H1 (cell line): ENCODE data around the gene PELI2. TPM values are rescaled to one million over a fixed set of nuclear protein-coding genes. Genes with fewer than 3 reads are reported as not detected.

ENCODE experiments used
- CTCF ChIA-PET: fragments of 300-600 bp; sonication (Branson Sonifier 250); formaldehyde crosslinking; loops from one replicate; lab custom pipeline; 2021; ENCODE audit not compliant: partially characterized antibody; lab: Charles Lee
- POLR2A ChIA-PET: fragments of 300-600 bp; sonication (Branson Sonifier 250); formaldehyde crosslinking; loops from one replicate; lab custom pipeline; 2021; ENCODE audit warnings: inconsistent platforms; ENCODE audit not compliant: partially characterized antibody; lab: Charles Lee
- DNase-seq, 2 experiments: peaks; one replicate each; pipeline versions ENCODE4 v3.0.0 to v3.0.0-alpha.2; 2010 to 2022; ENCODE audit warnings: low spot score in 2 of 2, low read depth in 1 of 2, mixed read lengths in 1 of 2
- FAIRE-seq: peaks from 2 replicates; lab custom pipeline; 2011; peaks lifted over from hg19 to GRCh38; lab: Jason Lieb, UNC
- H2AFZ ChIP-seq: 2 replicates; pipeline ENCODE4 v1.8.1; 2012; ENCODE audit warnings: low read length, inconsistent platforms
- H2AK5ac ChIP-seq: 2 replicates; pipeline ENCODE4 v1.6.1; 2013; ENCODE audit warnings: low read depth, low read length
- H2BK120ac ChIP-seq: replicated peaks from 2 replicates; pipeline ENCODE3; 2013; ENCODE audit warnings: low read depth, low read length, inconsistent platforms
- H2BK12ac ChIP-seq: 2 replicates; pipeline ENCODE4 v1.6.1; 2013; ENCODE audit warnings: low read depth, low read length
- H2BK15ac ChIP-seq: 2 replicates; pipeline ENCODE4 v1.6.1; 2013; ENCODE audit warnings: low read length
- H2BK20ac ChIP-seq: 2 replicates; pipeline ENCODE4 v1.6.1; 2013; ENCODE audit warnings: low read length
- H2BK5ac ChIP-seq: 2 replicates; pipeline ENCODE4 v1.6.1; 2013; ENCODE audit warnings: low read depth, low read length
- H3K14ac ChIP-seq: 2 replicates; pipeline ENCODE4 v1.6.1; 2013; ENCODE audit warnings: inconsistent platforms; ENCODE audit not compliant: insufficient read length
- H3K18ac ChIP-seq: 2 replicates; pipeline ENCODE4 v1.6.1; 2013; ENCODE audit warnings: low read length; ENCODE audit errors: extremely low read depth
- H3K23ac ChIP-seq: 2 replicates; pipeline ENCODE4 v1.6.1; 2013; ENCODE audit warnings: inconsistent platforms; ENCODE audit not compliant: insufficient read length
- H3K23me2 ChIP-seq: 2 replicates; pipeline ENCODE4 v1.6.1; 2013; ENCODE audit warnings: low read depth, low read length
- H3K27ac ChIP-seq: 2 replicates; pipeline ENCODE4 v1.6.1; 2011; ENCODE audit warnings: low read depth, low read length, inconsistent platforms
- H3K27me3 ChIP-seq, 4 experiments: replicated peaks in 1 of 4; 1 replicate in 1 of 4; 2 replicates in 3 of 4; pipeline versions ENCODE4 v1.6.1 to v1.8.1; 2011 to 2013; ENCODE audit warnings: low read length in 3 of 4, mild to moderate bottlenecking in 3 of 4, inconsistent platforms in 2 of 4, mixed read lengths in 2 of 4, moderate library complexity in 1 of 4; ENCODE audit not compliant: control insufficient read depth in 3 of 4, insufficient read depth in 3 of 4; ENCODE audit errors: extremely low read depth in 1 of 4
- H3K36me3 ChIP-seq, 4 experiments: 2 replicates each; pipeline versions ENCODE4 v1.6.1 to v1.8.1; 2011 to 2013; ENCODE audit warnings: mild to moderate bottlenecking in 4 of 4, low read length in 3 of 4, moderate library complexity in 2 of 4, control low read depth in 1 of 4, inconsistent platforms in 1 of 4; ENCODE audit not compliant: insufficient read depth in 4 of 4, control insufficient read depth in 2 of 4
- H3K4ac ChIP-seq: replicated peaks from 2 replicates; pipeline ENCODE3; 2013; ENCODE audit warnings: low read length, low read depth, mixed read lengths, inconsistent platforms; ENCODE audit not compliant: insufficient read length
- H3K4me1 ChIP-seq, 4 experiments: replicated peaks in 1 of 4; 1 replicate in 1 of 4; 2 replicates in 3 of 4; pipeline versions ENCODE4 v1.6.1 to v1.8.1; 2011 to 2013; ENCODE audit warnings: low read length in 3 of 4, inconsistent platforms in 2 of 4, mixed read lengths in 1 of 4; ENCODE audit not compliant: insufficient read depth in 4 of 4, control insufficient read depth in 3 of 4
- H3K4me2 ChIP-seq, 2 experiments: 2 replicates each; pipeline versions ENCODE4 v1.6.1 to v1.8.1; 2011 to 2013; ENCODE audit warnings: low read depth in 2 of 2, low read length in 2 of 2, control low read depth in 1 of 2, inconsistent platforms in 1 of 2, mild to moderate bottlenecking in 1 of 2; ENCODE audit not compliant: insufficient read depth in 1 of 2
- H3K4me3 ChIP-seq, 4 experiments: fragments of 200-600, 300-600 bp in 1 of 4; sonication (generic), shearing (Covaris generic), sonication (Bioruptor Twin) in 1 of 4; 2 replicates each; pipeline versions ENCODE4 v1.5.1 to v1.8.1; 2011 to 2016; ENCODE audit warnings: low read length in 4 of 4, low read depth in 3 of 4, control low read depth in 2 of 4, inconsistent platforms in 2 of 4, mild to moderate bottlenecking in 2 of 4, mixed read lengths in 1 of 4, moderate library complexity in 1 of 4; ENCODE audit not compliant: insufficient read depth in 2 of 4; ENCODE audit errors: extremely low read depth in 1 of 4
- H3K56ac ChIP-seq: replicated peaks from 2 replicates; pipeline ENCODE3; 2013; ENCODE audit warnings: low read depth, mild to moderate bottlenecking, mixed read lengths, low read length, inconsistent platforms; ENCODE audit not compliant: insufficient read length
- H3K79me1 ChIP-seq: 2 replicates; pipeline ENCODE4 v1.6.1; 2013; ENCODE audit warnings: low read depth, low read length, control low read depth
- H3K79me2 ChIP-seq, 2 experiments: 2 replicates each; pipeline versions ENCODE4 v1.6.1 to v1.8.1; 2012 to 2013; ENCODE audit warnings: low read length in 2 of 2, mild to moderate bottlenecking in 2 of 2, inconsistent platforms in 1 of 2; ENCODE audit not compliant: insufficient read depth in 2 of 2, control insufficient read depth in 1 of 2
- H3K9ac ChIP-seq, 4 experiments: replicated peaks in 1 of 4; 1 replicate in 1 of 4; 2 replicates in 3 of 4; pipeline versions ENCODE4 v1.6.1 to v1.8.1; 2011 to 2013; ENCODE audit warnings: low read depth in 3 of 4, low read length in 3 of 4, control low read depth in 2 of 4, mild to moderate bottlenecking in 2 of 4, moderate library complexity in 2 of 4, inconsistent platforms in 1 of 4; ENCODE audit errors: extremely low read depth in 1 of 4
- H3K9me3 ChIP-seq, 2 experiments: 2 replicates each; pipeline versions ENCODE4 v1.6.1 to v1.8.1; 2012 to 2013; ENCODE audit warnings: mild to moderate bottlenecking in 2 of 2, moderate library complexity in 2 of 2, control low read depth in 1 of 2, inconsistent platforms in 1 of 2, low read depth in 1 of 2, low read length in 1 of 2, mixed read lengths in 1 of 2; ENCODE audit not compliant: insufficient read depth in 2 of 2
- H4K20me1 ChIP-seq, 2 experiments: replicated peaks in 1 of 2; 2 replicates each; pipeline versions ENCODE3 to v1.8.1; 2011 to 2013; ENCODE audit warnings: inconsistent platforms in 2 of 2, low read length in 2 of 2, mild to moderate bottlenecking in 1 of 2; ENCODE audit not compliant: insufficient read depth in 2 of 2, control insufficient read depth in 1 of 2
- H4K5ac ChIP-seq: 2 replicates; pipeline ENCODE4 v1.6.1; 2013; ENCODE audit warnings: low read length, low read depth, mixed read lengths, inconsistent platforms; ENCODE audit not compliant: insufficient read length
- H4K8ac ChIP-seq: 2 replicates; pipeline ENCODE4 v1.8.0; 2013; ENCODE audit warnings: mild to moderate bottlenecking, moderate library complexity, low read length, inconsistent platforms; ENCODE audit not compliant: insufficient read depth; ENCODE audit errors: extremely low read depth
- H4K91ac ChIP-seq: replicated peaks from 2 replicates; pipeline ENCODE3; 2013; ENCODE audit warnings: low read length, mixed read lengths, inconsistent platforms; ENCODE audit not compliant: insufficient read length
- BACH1 ChIP-seq: IDR thresholded peaks from 2 replicates; pipeline ENCODE4 v1.6.1; 2012; ENCODE audit warnings: low read length, improper control_type of control experiment
- CHD2 ChIP-seq: IDR thresholded peaks from 2 replicates; pipeline ENCODE4 v1.6.1; 2012; ENCODE audit warnings: low read length, improper control_type of control experiment
- FOSL1 ChIP-seq: IDR thresholded peaks from 2 replicates; pipeline ENCODE4 v1.6.1; 2011; ENCODE audit warnings: mild to moderate bottlenecking, low read depth, low read length, moderate library complexity; ENCODE audit not compliant: insufficient read depth
- KDM1A ChIP-seq: fragments of 200-600, 300-600 bp; sonication (generic); IDR thresholded peaks from 2 replicates; pipeline ENCODE4 v1.7.1; 2016; ENCODE audit warnings: mild to moderate bottlenecking, low read length, borderline replicate concordance
- NANOG ChIP-seq: IDR thresholded peaks from 2 replicates; pipeline ENCODE4 v1.6.1; 2011; ENCODE audit warnings: low read length, low read depth, mild to moderate bottlenecking, inconsistent platforms; ENCODE audit not compliant: insufficient read depth, poor library complexity, severe bottlenecking
- PHF8 ChIP-seq: fragments of 200-600 bp; sonication (generic); conservative IDR thresholded peaks from 2 replicates; pipeline ENCODE4 v1.7.1; 2012; ENCODE audit warnings: low read depth, mild to moderate bottlenecking, inconsistent platforms, low read length, moderate library complexity
- SP2 ChIP-seq: IDR thresholded peaks from 2 replicates; pipeline ENCODE4 v1.6.1; 2012; ENCODE audit warnings: mild to moderate bottlenecking, low read length, inconsistent platforms
- SRF ChIP-seq: IDR thresholded peaks from 2 replicates; pipeline ENCODE4 v1.6.1; 2011; ENCODE audit warnings: mild to moderate bottlenecking, low read depth, low read length, moderate library complexity
- WGBS, 2 experiments: shearing (Covaris generic) in 1 of 2; methylation state at CpG; one replicate each; pipeline versions ENCODE4 v1.1.6 to v1.1.7; 2013 to 2015; ENCODE audit warnings: low lambda C conversion rate in 2 of 2, mixed read lengths in 2 of 2, inconsistent platforms in 1 of 2, low coverage in 1 of 2, missing lambda C conversion rate in 1 of 2; ENCODE audit not compliant: insufficient replicate concordance in 2 of 2, insufficient coverage in 1 of 2, insufficient read length in 1 of 2; ENCODE audit errors: extremely low coverage in 1 of 2, missing lambda C conversion rate in 1 of 2; 5-methylcytosine and 5-hydroxymethylcytosine counted together
- polyA plus RNA-seq, 7 experiments: library from polyadenylated mRNA; depleted of rRNA in 3 of 7; stranded (reverse) in 5 of 7; unstranded in 2 of 7; fragments of >200 nt in 5 of 7; fragments of 200-250 nt in 2 of 7; gene quantifications; 1 replicate in 5 of 7; 2 replicates in 1 of 7; 4 replicates in 1 of 7; pipeline versions ENCODE4 v1.2.1 to v1.2.3, GENCODE V29; 2011 to 2013; ENCODE audit warnings: missing spikeins in 2 of 7, mixed read lengths in 2 of 7
- total RNA-seq: library from RNA; stranded (reverse); fragmentation: NEBNext Ultra II Directional; extraction: Animal tissue kit (Norgen Biotek cat#: 25700); gene quantifications from 2 replicates; pipeline ENCODE4 v1.2.1, GENCODE V29; 2021

The PELI2 gene
- total and polyA plus RNA-seq, 2 of the 8 experiments (the other 6 are each of a cell fraction or from before 2014, with no cell fraction given), result 14.6 to 25.7 TPM

GRCh38 chr14:56199095-56199981 lies 81.1 kb downstream of the PELI2 start:
- H4K8ac ChIP-seq, result no peak overlapping the region
- H2BK12ac ChIP-seq, result no peak overlapping the region
- no peaks in the 10 kb centered on the region for H3K9me3 ChIP-seq
- ChIA-PET POLR2A (no interaction called here), CTCF (no interaction called here)
- TF ChIP-seq FOSL1 (no peak), PHF8 (no peak), KDM1A (no peak), SRF (peak; percentile 84), CHD2 (no peak), BACH1 (peak; percentile 66; the same call in 1 of the 2 replicates), NANOG (no peak), SP2 (no peak)
- no peaks in the 10 kb centered on the region for H3K27me3 ChIP-seq
- H3K4me3 ChIP-seq, result no peak overlapping the region
- no peak overlapping the region for H4K91ac ChIP-seq
- H2BK15ac ChIP-seq, result no peak overlapping the region
- peaks cover 0 to 4% (median 2%) of the 10 kb centered on the region in 4 experiments; a peak in 1 of 7 replicates for H3K4me1 ChIP-seq
- H2BK20ac ChIP-seq, result no peak overlapping the region
- no peak overlapping the region for H3K56ac ChIP-seq
- H3K18ac ChIP-seq, result no peak overlapping the region
- H3K36me3 ChIP-seq, result no peaks in the 10 kb centered on the region
- H3K4ac ChIP-seq, result no peak overlapping the region
- H3K14ac ChIP-seq, result no peak overlapping the region
- H2AFZ ChIP-seq, result no peak overlapping the region
- H3K23me2 ChIP-seq, result no peaks in the 10 kb centered on the region; the same call in 1 of the 2 replicates
- FAIRE-seq (no peak), DNase-seq (no peak)
- H3K4me2 ChIP-seq, result no peak overlapping the region
- H3K9ac ChIP-seq, result no peak overlapping the region
- no peak overlapping the region for H3K27ac ChIP-seq
- H4K5ac ChIP-seq, result no peak overlapping the region
- no peak overlapping the region for H3K23ac ChIP-seq
- H2BK5ac ChIP-seq, result no peak overlapping the region
- no peak overlapping the region for H2AK5ac ChIP-seq
- peaks cover 0 to 2% of the 10 kb centered on the region in 2 experiments for H4K20me1 ChIP-seq
- H3K79me2 ChIP-seq, result peaks cover 5 to 9% of the 10 kb centered on the region in 2 experiments; a peak in 2 of 4 replicates
- WGBS, 2 experiments, result 87% methylated on average over 6 of the region's 6 CpGs; no CpG with 5 or more reads in 1 of the 2 experiments
- H3K79me1 ChIP-seq, result peaks cover 6% of the 10 kb centered on the region
- H2BK120ac ChIP-seq, result no peak overlapping the region
